Stimulated activated CD8-positive, alpha-beta memory T cell treated with anti-CD3 and anti-CD28 coated beads, Interleukin-12 subunit alpha, Interleukin-12 subunit beta, amount 100 ng/mL, for 24 hours (primary cell): ENCODE results near the gene RPS4Y1.

Experiments
- DNase-seq: peaks from one replicate; pipeline ENCODE4 v3.0.0-alpha.2; 2020; ENCODE audit errors: extremely low read depth

Gene RPS4Y1

GRCh38 chrY:2883561-2883960 is 42.2 kb downstream of the RPS4Y1 start:
- no peak for DNase-seq

- no peak for DNase-seq
Measured at GRCh38 chrY:2885880-2886279, 44.5 kb downstream of the RPS4Y1 start.

GRCh38 chrY:2887386-2887785 is 46.0 kb downstream of the RPS4Y1 start:
- no peak for DNase-seq

GRCh38 chrY:2887955-2888354 is 46.6 kb downstream of the RPS4Y1 start:
- no peak for DNase-seq

GRCh38 chrY:2893471-2893870 is 52.1 kb downstream of the RPS4Y1 start:
- DNase-seq = no peak

GRCh38 chrY:2896050-2896449 is 54.6 kb downstream of the RPS4Y1 start:
- no peak for DNase-seq

- DNase-seq = no peak
Measured at GRCh38 chrY:2907356-2907755, 66.0 kb downstream of the RPS4Y1 start.

GRCh38 chrY:2913066-2913815 is 71.8 kb downstream of the RPS4Y1 start:
- no peak for DNase-seq
